Retinal pigment epithelial cell (primary cell): ENCODE data around the gene CHTF18.

Experiments
- DNase-seq: peaks from one replicate; pipeline ENCODE4 v3.0.0-alpha.2; 2010; ENCODE audit warnings: low read depth
- H3K4me3 ChIP-seq: 2 replicates; pipeline ENCODE4 v1.5.1; 2011; ENCODE audit warnings: mild to moderate bottlenecking, low read length, control low read depth, moderate library complexity
- TF ChIP-seq, protein P1 (sequence below): conservative IDR thresholded peaks from 2 replicates; pipeline ENCODE4 v1.5.1; 2011; ENCODE audit warnings: low read depth, low read length, control low read depth, inconsistent platforms

CHTF18 gene

DNA sequence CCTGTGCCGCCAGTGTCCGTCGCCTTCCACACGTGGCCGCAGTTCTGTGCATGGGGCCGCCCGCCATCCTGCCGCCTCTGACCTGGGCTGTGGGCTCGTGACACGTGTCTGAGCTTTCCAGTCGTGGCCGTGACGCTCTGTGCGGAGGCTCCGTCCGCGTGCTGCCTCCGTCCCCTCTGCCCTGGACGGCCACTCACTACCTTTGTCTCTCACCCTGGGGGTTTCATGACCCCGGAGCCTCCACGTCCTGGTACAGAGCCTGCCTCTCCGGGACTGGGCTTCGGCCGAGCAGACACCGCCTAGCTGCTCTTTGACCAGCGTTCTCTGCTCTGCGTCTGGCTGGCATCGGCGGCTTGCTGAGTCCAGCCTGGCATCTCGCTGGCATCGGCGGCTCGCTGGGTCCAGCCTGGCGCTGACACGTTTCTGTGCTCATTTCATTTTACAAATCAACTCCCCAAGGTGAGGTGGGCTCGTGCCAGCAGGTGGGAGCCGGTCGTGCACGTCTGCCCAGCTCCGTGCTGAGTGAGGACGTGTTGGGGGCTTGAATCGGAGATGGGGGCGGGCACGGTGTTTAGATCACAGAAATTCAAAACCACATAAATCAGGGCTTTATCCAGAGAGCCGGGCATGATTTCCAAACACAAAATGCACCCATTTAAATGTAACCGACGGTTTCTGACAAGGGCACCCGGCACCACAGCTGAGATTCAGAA, 56.4 kb downstream of the CHTF18 start:
- no peak for DNase-seq
- no peak overlapping the region for H3K4me3 ChIP-seq
- TF ChIP-seq, protein P1, sequence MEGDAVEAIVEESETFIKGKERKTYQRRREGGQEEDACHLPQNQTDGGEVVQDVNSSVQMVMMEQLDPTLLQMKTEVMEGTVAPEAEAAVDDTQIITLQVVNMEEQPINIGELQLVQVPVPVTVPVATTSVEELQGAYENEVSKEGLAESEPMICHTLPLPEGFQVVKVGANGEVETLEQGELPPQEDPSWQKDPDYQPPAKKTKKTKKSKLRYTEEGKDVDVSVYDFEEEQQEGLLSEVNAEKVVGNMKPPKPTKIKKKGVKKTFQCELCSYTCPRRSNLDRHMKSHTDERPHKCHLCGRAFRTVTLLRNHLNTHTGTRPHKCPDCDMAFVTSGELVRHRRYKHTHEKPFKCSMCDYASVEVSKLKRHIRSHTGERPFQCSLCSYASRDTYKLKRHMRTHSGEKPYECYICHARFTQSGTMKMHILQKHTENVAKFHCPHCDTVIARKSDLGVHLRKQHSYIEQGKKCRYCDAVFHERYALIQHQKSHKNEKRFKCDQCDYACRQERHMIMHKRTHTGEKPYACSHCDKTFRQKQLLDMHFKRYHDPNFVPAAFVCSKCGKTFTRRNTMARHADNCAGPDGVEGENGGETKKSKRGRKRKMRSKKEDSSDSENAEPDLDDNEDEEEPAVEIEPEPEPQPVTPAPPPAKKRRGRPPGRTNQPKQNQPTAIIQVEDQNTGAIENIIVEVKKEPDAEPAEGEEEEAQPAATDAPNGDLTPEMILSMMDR: no peak

DNA sequence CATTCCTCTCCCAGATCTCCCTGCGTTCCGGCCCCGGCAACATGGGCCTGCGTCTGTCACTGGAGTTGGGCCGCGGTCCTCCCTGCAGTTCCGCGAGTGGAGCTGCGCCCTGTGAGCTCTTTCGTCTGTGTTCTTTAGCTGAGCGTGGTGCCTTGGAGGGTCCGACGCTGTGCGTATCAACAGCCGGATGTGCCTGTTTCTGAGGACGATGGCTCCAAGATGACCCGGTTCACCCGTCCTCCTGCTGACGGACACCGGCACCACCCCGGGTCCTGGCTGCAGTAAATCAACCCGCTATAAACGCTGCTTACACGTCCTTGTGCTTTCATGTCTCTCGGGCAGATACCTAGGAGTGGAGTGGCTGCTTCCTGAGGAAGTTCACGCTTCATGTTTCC, 56.9 kb downstream of the CHTF18 start:
- TF ChIP-seq, protein P1: no peak
- no peak for DNase-seq
- no peak overlapping the region for H3K4me3 ChIP-seq

DNA sequence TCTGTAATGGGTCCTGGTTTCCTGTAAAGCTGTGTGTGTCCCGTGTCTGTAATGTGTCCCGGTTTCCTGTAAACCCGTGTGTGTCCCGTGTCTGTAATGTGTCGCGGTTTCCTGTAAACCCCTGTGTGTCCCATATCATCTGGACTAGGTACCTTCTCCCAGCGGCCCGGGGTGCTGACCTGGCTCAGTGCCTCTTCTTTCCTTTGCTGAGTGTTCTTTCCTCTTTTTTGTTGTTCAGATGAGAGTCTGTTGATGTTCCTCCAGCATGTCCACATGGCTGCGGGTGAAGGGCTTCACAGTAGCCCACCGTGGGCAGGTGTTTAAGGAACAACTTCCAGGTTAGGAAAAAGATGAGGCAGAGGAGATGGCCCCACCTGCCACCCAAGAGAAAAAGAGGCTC, 58.7 kb downstream of the CHTF18 start:
- TF ChIP-seq, protein P1: no peak
- no peak overlapping the region for H3K4me3 ChIP-seq
- DNase-seq: no peak
